ENCODE measurements around the gene FHIT. TPM values are rescaled to one million over a fixed set of nuclear protein-coding genes. Genes with fewer than 3 reads are reported as not detected.

FHIT gene
- total and polyA plus RNA-seq, 8 donors = 1.8 to 10.6 (median 7.1) TPM

GRCh38 chr3:59980576-59980975 is 1270.7 kb downstream of the FHIT start:
- H3K4me3 ChIP-seq = no peak overlapping the region
- 16 to 42% (median 37%) methylated on average over 2 of the region's 2 CpGs for whole genome bisulfite sequencing, 5 donors
- DNase-seq = no peak
- no peaks in the 10 kb centered on the region for H3K4me1 ChIP-seq
- no peaks in the 10 kb centered on the region for H3K36me3 ChIP-seq
- no peaks in the 10 kb centered on the region for H3K9me3 ChIP-seq
- intact Hi-C loops (cut with DNase I; ENCODE audit: low total_unique reads) = no loop called here
- H3K27me3 ChIP-seq = no peaks in the 10 kb centered on the region
- no peak overlapping the region for H3K27ac ChIP-seq
- no peak for TF ChIP-seq EP300 (IDR thresholded peaks at IDR 0.05)
- TF ChIP-seq CTCF (IDR thresholded peaks at IDR 0.05) = no peak
- TF ChIP-seq POLR2AphosphoS5 (IDR thresholded peaks at IDR 0.05) = no peak
- TF ChIP-seq POLR2A (IDR thresholded peaks at IDR 0.05) = no peak

DNA sequence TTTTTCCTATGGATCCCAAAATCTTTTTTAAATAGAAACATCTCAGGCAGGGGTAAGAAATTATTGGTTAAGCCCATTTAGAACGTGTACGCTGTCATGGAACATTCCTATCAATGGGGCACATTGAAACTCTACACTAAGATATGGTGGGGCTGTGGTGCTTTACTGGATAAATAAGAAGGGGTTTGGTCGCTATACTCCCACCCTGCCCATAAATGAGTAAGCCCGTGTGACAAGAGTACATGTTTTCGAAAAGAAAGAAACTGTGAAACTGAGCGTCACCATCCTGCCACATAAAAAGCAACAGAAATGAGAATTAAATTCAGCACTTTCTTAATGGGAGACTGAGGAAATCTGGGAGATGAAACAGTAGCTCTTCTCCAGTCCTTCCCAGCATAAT is 1271.7 kb downstream of the FHIT start:
- no peaks in the 10 kb centered on the region for H3K36me3 ChIP-seq
- DNase-seq = no peak
- TF ChIP-seq CTCF (IDR thresholded peaks at IDR 0.05) (no peak), POLR2A (IDR thresholded peaks at IDR 0.05) (no peak), POLR2AphosphoS5 (IDR thresholded peaks at IDR 0.05) (no peak), EP300 (IDR thresholded peaks at IDR 0.05) (no peak)

DNA sequence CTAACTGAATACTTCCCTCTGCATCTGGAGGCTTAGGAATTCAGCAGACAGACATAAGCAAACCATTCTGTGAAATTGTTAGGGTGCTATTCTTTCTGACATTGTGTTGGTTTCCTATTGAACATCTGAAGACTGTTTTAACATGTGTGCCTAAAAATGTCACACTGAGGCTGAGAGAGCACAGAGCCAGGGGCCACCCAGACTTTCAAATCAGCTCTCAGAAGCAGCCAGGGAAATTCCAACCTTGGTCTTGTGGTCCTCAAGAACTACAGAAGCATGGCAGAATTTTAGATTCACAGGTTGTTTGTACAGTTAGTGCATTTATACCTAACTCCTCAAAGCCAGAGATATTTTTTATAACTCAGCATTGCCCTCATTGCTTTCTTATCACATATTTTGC is 1272.3 kb downstream of the FHIT start:
- Histone ChIP-seq H3K27ac (no peak overlapping the region), H3K4me3 (no peak overlapping the region), H3K27me3 (no peaks in the 10 kb centered on the region), H3K9me3 (no peaks in the 10 kb centered on the region), H3K36me3 (no peaks in the 10 kb centered on the region), H3K4me1 (no peaks in the 10 kb centered on the region)
- DNase-seq = no peak
- intact Hi-C loops (cut with DNase I; ENCODE audit: low total_unique reads) = no loop called here
- TF ChIP-seq POLR2AphosphoS5 (IDR thresholded peaks at IDR 0.05) (no peak), CTCF (IDR thresholded peaks at IDR 0.05) (no peak), EP300 (IDR thresholded peaks at IDR 0.05) (no peak)

More for the DNA sequence above, 1271.7 kb downstream of the FHIT start:
- intact Hi-C loops (cut with DNase I; ENCODE audit: low total_unique reads) = no loop called here
- no peaks in the 10 kb centered on the region for H3K27me3 ChIP-seq
- no peak overlapping the region for H3K27ac ChIP-seq
- H3K4me1 ChIP-seq = no peaks in the 10 kb centered on the region
- 86 to 95% (median 91%) methylated on average over 6 of the region's 6 CpGs for WGBS, 5 donors
- H3K4me3 ChIP-seq = no peak overlapping the region
- H3K9me3 ChIP-seq = no peaks in the 10 kb centered on the region

GRCh38 chr3:59970796-59971195 is 1280.5 kb downstream of the FHIT start:
- intact Hi-C loops (cut with DNase I; ENCODE audit: low total_unique reads) = no loop called here
- 84 to 92% (median 89%) methylated on average over 4 of the region's 4 CpGs for WGBS, 5 donors
- DNase-seq = no peak
- Histone ChIP-seq H3K4me3 (no peak overlapping the region), H3K4me1 (no peaks in the 10 kb centered on the region), H3K36me3 (no peaks in the 10 kb centered on the region), H3K27me3 (no peaks in the 10 kb centered on the region), H3K9me3 (no peaks in the 10 kb centered on the region), H3K27ac (no peak overlapping the region)
- no peak for TF ChIP-seq POLR2AphosphoS5 (IDR thresholded peaks at IDR 0.05)
- no peak for TF ChIP-seq CTCF (IDR thresholded peaks at IDR 0.05)
- TF ChIP-seq EP300 (IDR thresholded peaks at IDR 0.05) = no peak
- no peak for TF ChIP-seq POLR2A (IDR thresholded peaks at IDR 0.05)
